Myocyte (in vitro differentiated cells): Measurements from ENCODE around the gene TBX10. TPM values are rescaled to one million over a fixed set of nuclear protein-coding genes. Genes with fewer than 3 reads are reported as not detected.
"Not testable (repeated sequence)": the region's sequence is repeated elsewhere in the genome, so short reads cannot be mapped to it uniquely, and the experiment has no call there.

Experiments used
- DNase-seq: peaks from one replicate; pipeline ENCODE4 v3.0.0-alpha.2; 2012; ENCODE audit warnings: low read depth
- polyA plus RNA-seq: library from polyadenylated mRNA; unstranded; fragments of >200 nt; gene quantifications from one replicate; pipeline ENCODE4 v1.2.1, GENCODE V29; 2012; ENCODE audit warnings: missing spikeins
- total RNA-seq: library from RNA; depleted of rRNA; stranded (reverse); fragments of >200 nt; gene quantifications from 2 replicates; pipeline ENCODE4 v1.2.3, GENCODE V29; 2014

TBX10 gene
- total RNA-seq = not detected in 2 replicates
- polyA plus RNA-seq = not detected

GRCh38 chr11:67639438-67639859 lies at the start of gene TBX10:
Gene TBX10, minus strand, starts transcription at chr11:67639763. Its CDS starts 291 bp downstream, at chr11:67639472.
- no peak for DNase-seq

- DNase-seq = no peak
These were observed 49.6 kb upstream of the TBX10 start for GRCh38 chr11:67689178-67689577.

- DNase-seq = no peak
These were observed 48.4 kb upstream of the TBX10 start for GRCh38 chr11:67687986-67688385.

- DNase-seq = not testable (repeated sequence)
These were observed 46.2 kb upstream of the TBX10 start for GRCh38 chr11:67685641-67686332.

GRCh38 chr11:67682126-67683034 lies 42.8 kb upstream of the TBX10 start:
- DNase-seq = not testable (repeated sequence)

GRCh38 chr11:67680696-67681470 lies 41.3 kb upstream of the TBX10 start:
- no peak for DNase-seq

GRCh38 chr11:67675058-67675747 lies 35.6 kb upstream of the TBX10 start:
- peak; percentile 27 for DNase-seq

- no peak for DNase-seq
These were observed 34.9 kb upstream of the TBX10 start, which contains the start of gene ALDH3B2 for GRCh38 chr11:67674442-67674871. Gene ALDH3B2, minus strand, starts transcription at chr11:67674623. Its CDS starts 7,688 bp downstream, at chr11:67666935.

- no peak for DNase-seq
These were observed 34.3 kb upstream of the TBX10 start for GRCh38 chr11:67673902-67674301.

GRCh38 chr11:67673358-67673757 lies 33.8 kb upstream of the TBX10 start:
- no peak for DNase-seq

- no peak for DNase-seq
These were observed 31.6 kb upstream of the TBX10 start for GRCh38 chr11:67671211-67671520.

- DNase-seq = no peak
These were observed 31.0 kb upstream of the TBX10 start for GRCh38 chr11:67670316-67671210.

- no peak for DNase-seq
These were observed 28.6 kb upstream of the TBX10 start for GRCh38 chr11:67668192-67668551.

GRCh38 chr11:67667490-67668191 lies 28.1 kb upstream of the TBX10 start:
- no peak for DNase-seq

GRCh38 chr11:67666676-67667489 lies 27.3 kb upstream of the TBX10 start:
- no peak for DNase-seq

GRCh38 chr11:67666303-67666645 lies 26.7 kb upstream of the TBX10 start:
- no peak for DNase-seq

GRCh38 chr11:67665541-67666302 lies 26.2 kb upstream of the TBX10 start:
- DNase-seq = peak; percentile 12
